Smooth muscle cell (in vitro differentiated cells): Measurements from ENCODE around the gene PRR16. TPM values are rescaled to one million over a fixed set of nuclear protein-coding genes. Genes with fewer than 3 reads are reported as not detected.

Experiments used
- DNase-seq: peaks from one replicate; lab custom pipeline; 2025; ENCODE audit not compliant: unreplicated experiment; lab: John Stamatoyannopoulos, UW
- H2AFZ ChIP-seq: fragments of 200-600 bp; sonication (generic); 2 replicates; pipeline ENCODE4 v1.6.0; 2016; ENCODE audit warnings: antibody characterized with exemption, low read depth, mild to moderate bottlenecking
- H3F3A ChIP-seq: fragments of 200-600 bp; sonication (generic); 2 replicates; pipeline ENCODE4 v1.6.0; 2017; ENCODE audit warnings: antibody characterized with exemption, low read depth
- H3K27ac ChIP-seq: fragments of 200-600 bp; sonication (generic); 2 replicates; pipeline ENCODE4 v1.5.1; 2016; ENCODE audit warnings: low read depth, mild to moderate bottlenecking
- H3K27me3 ChIP-seq: fragments of 200-600 bp; sonication (generic); 2 replicates; pipeline ENCODE4 v1.6.1; 2016; ENCODE audit warnings: low read depth, mild to moderate bottlenecking
- H3K36me3 ChIP-seq: fragments of 200-600 bp; sonication (generic); 2 replicates; pipeline ENCODE4 v1.5.1; 2016; ENCODE audit warnings: low read depth
- H3K4me1 ChIP-seq: fragments of 200-600 bp; sonication (generic); 2 replicates; pipeline ENCODE4 v1.5.1; 2016; ENCODE audit warnings: low read depth
- H3K4me2 ChIP-seq: fragments of 200-600 bp; sonication (generic); 2 replicates; pipeline ENCODE4 v1.6.0; 2016; ENCODE audit warnings: mild to moderate bottlenecking
- H3K4me3 ChIP-seq: fragments of 200-600 bp; sonication (generic); 2 replicates; pipeline ENCODE4 v1.5.1; 2016; ENCODE audit warnings: mild to moderate bottlenecking
- H3K79me2 ChIP-seq: fragments of 200-600 bp; sonication (generic); 2 replicates; pipeline ENCODE4 v1.6.0; 2016; ENCODE audit warnings: low read depth, mild to moderate bottlenecking
- H3K9ac ChIP-seq: fragments of 200-600 bp; sonication (generic); 2 replicates; pipeline ENCODE4 v1.6.0; 2016; ENCODE audit warnings: low read depth
- H3K9me3 ChIP-seq: fragments of 200-600 bp; sonication (generic); replicated peaks from 2 replicates; pipeline ENCODE4 v1.5.1; 2016; ENCODE audit warnings: low read depth
- H4K20me1 ChIP-seq: fragments of 200-600 bp; sonication (generic); 2 replicates; pipeline ENCODE4 v1.6.0; 2016; ENCODE audit warnings: low read depth
- CTCF ChIP-seq: fragments of 200-600 bp; sonication (generic); IDR thresholded peaks from 2 replicates; pipeline ENCODE4 v1.5.1; 2017; ENCODE audit warnings: borderline replicate concordance, mild to moderate bottlenecking, antibody characterized with exemption; ENCODE audit not compliant: insufficient read depth, poor library complexity, severe bottlenecking
- WGBS: methylation state at CpG from one replicate; pipeline ENCODE4 v1.1.7; 2016; ENCODE audit warnings: low lambda C conversion rate; 5-methylcytosine and 5-hydroxymethylcytosine counted together
- polyA plus RNA-seq: library from polyadenylated mRNA; unstranded; fragments of >200 nt; fragmentation: Nextera tagmentation; extraction: Ambion mirVana; gene quantifications from 2 replicates; pipeline ENCODE4 v1.2.1, GENCODE V29; 2016
- total RNA-seq: library from RNA; depleted of rRNA; stranded (reverse); fragments of >200 nt; gene quantifications from 2 replicates; pipeline ENCODE4 v1.2.3, GENCODE V29; 2014

Gene PRR16
- total and polyA plus RNA-seq, 2 experiments from 2014 or later, result 6.7 to 13.2 TPM

- no peak for TF ChIP-seq CTCF
- Histone ChIP-seq H3F3A (no peaks in the 10 kb centered on the region), H3K9ac (no peak overlapping the region), H3K27ac (no peak overlapping the region), H3K4me1 (no peaks in the 10 kb centered on the region), H3K9me3 (no peaks in the 10 kb centered on the region), H3K4me2 (no peak overlapping the region), H4K20me1 (no peaks in the 10 kb centered on the region), H3K4me3 (no peak overlapping the region), H2AFZ (no peak overlapping the region), H3K79me2 (peaks cover 21% of the 10 kb centered on the region), H3K36me3 (no peaks in the 10 kb centered on the region), H3K27me3 (no peaks in the 10 kb centered on the region)
- no peak for DNase-seq
- WGBS, result 90% methylated on average over 2 of the region's 2 CpGs
These were observed 40.0 kb downstream of the PRR16 start for GRCh38 chr5:120504057-120504456.

- peak overlapping the region; percentile 5 for H2AFZ ChIP-seq
- no peaks in the 10 kb centered on the region for H3K27me3 ChIP-seq
- peak overlapping the region; percentile 55 for H3K27ac ChIP-seq
- peaks cover 13% of the 10 kb centered on the region for H3K79me2 ChIP-seq
- DNase-seq, result no peak
- H3K4me1 ChIP-seq, result peaks cover 7% of the 10 kb centered on the region
- H3K4me2 ChIP-seq, result peak overlapping the region; percentile 50
- H3F3A ChIP-seq, result no peaks in the 10 kb centered on the region
- H4K20me1 ChIP-seq, result no peaks in the 10 kb centered on the region
- H3K9ac ChIP-seq, result no peak overlapping the region
- peak overlapping the region; percentile 14 for H3K4me3 ChIP-seq
- H3K36me3 ChIP-seq, result no peaks in the 10 kb centered on the region
- no peak for TF ChIP-seq CTCF
- H3K9me3 ChIP-seq, result no peaks in the 10 kb centered on the region
- 91% methylated on average over 2 of the region's 2 CpGs for WGBS
These were observed 43.1 kb downstream of the PRR16 start for GRCh38 chr5:120507197-120507596.

GRCh38 chr5:120507800-120508463 is 43.8 kb downstream of the PRR16 start:
- peak overlapping the region; percentile 14 for H3K4me3 ChIP-seq
- 64% methylated on average over 2 of the region's 2 CpGs for whole genome bisulfite sequencing

More at GRCh38 chr5:120507800-120508463, 43.8 kb downstream of the PRR16 start:
- Histone ChIP-seq H3K79me2 (peaks cover 10% of the 10 kb centered on the region), H3K4me1 (peaks cover 8% of the 10 kb centered on the region), H3K9ac (no peak overlapping the region), H3K9me3 (no peaks in the 10 kb centered on the region), H3K27me3 (no peaks in the 10 kb centered on the region), H3F3A (no peaks in the 10 kb centered on the region), H4K20me1 (no peaks in the 10 kb centered on the region), H2AFZ (peak overlapping the region; percentile 13), H3K36me3 (no peaks in the 10 kb centered on the region), H3K4me2 (peak overlapping the region; percentile 50), H3K27ac (peak overlapping the region; percentile 55)
- no peak for DNase-seq
- no peak for TF ChIP-seq CTCF
